Chondrocyte (in vitro differentiated cells): Measurements from ENCODE around the gene PRDM2. TPM values are rescaled to one million over a fixed set of nuclear protein-coding genes. Genes with fewer than 3 reads are reported as not detected.
A peak's percentile ranks its signal among the peaks of the same experiment; 100 is the strongest.
"Not testable (repeated sequence)": the region's sequence is repeated elsewhere in the genome, so short reads cannot be mapped to it uniquely, and the experiment has no call there.

Source experiments
- DNase-seq: peaks from one replicate; pipeline ENCODE4 v3.0.0; 2021; ENCODE audit warnings: mixed read lengths, low spot score
- H3K27ac Mint-ChIP-seq: one replicate; pipeline ENCODE4 v1.8.0; 2021; ENCODE audit warnings: mild to moderate bottlenecking, moderate library complexity, mixed read lengths; ENCODE audit not compliant: unreplicated experiment
- H3K27me3 Mint-ChIP-seq: 2 replicates; pipeline ENCODE4 v1.8.0; 2021; ENCODE audit warnings: low read depth, mixed read lengths
- H3K36me3 Mint-ChIP-seq: 2 replicates; pipeline ENCODE4 v1.8.0; 2021; ENCODE audit warnings: low read depth, mixed read lengths
- H3K4me1 Mint-ChIP-seq: 2 replicates; pipeline ENCODE4 v1.8.0; 2021; ENCODE audit warnings: low read depth, mild to moderate bottlenecking, mixed read lengths
- H3K4me3 Mint-ChIP-seq: one replicate; pipeline ENCODE4 v1.8.0; 2021; ENCODE audit warnings: mild to moderate bottlenecking, moderate library complexity, mixed read lengths; ENCODE audit not compliant: unreplicated experiment
- H3K9me3 Mint-ChIP-seq: 2 replicates; pipeline ENCODE4 v1.8.0; 2021; ENCODE audit warnings: low read depth, mixed read lengths
- total RNA-seq: library from RNA; stranded (reverse); gene quantifications from 3 replicates; pipeline ENCODE4 v1.2.1, GENCODE V29; 2021
- TF ChIP-seq, protein P1 (sequence below): fragments of 200-600 bp; sonication (generic); IDR thresholded peaks from 2 replicates; pipeline ENCODE4 v1.5.0; 2021; ENCODE audit warnings: antibody characterized with exemption, mild to moderate bottlenecking, moderate library complexity

PRDM2 gene
- total RNA-seq, 1 donor from 2014 or later = 36.8 TPM

DNA sequence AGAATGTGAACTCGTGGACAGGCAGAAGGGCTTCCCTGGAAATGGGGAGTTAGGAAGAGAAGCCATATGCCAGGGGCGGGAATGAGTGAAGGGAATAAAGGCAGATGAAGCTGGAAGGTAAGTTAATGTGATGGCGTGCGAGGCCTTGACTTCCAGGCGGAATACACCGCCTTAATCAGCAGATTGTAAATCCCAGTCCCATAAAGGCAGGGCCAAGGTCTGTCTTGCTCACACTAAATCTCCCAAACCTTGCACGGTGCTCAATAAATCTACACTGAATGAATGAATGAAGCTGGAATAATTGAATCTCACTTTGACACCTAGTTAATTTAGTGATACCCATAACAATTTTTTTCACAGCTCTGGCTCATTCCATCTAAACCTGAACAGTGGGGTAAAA lies 16.8 kb upstream of the PRDM2 start:
- Mint-ChIP-seq H3K4me1 (no peaks in the 10 kb centered on the region), H3K4me3 (no peak overlapping the region), H3K36me3 (no peaks in the 10 kb centered on the region)

DNA sequence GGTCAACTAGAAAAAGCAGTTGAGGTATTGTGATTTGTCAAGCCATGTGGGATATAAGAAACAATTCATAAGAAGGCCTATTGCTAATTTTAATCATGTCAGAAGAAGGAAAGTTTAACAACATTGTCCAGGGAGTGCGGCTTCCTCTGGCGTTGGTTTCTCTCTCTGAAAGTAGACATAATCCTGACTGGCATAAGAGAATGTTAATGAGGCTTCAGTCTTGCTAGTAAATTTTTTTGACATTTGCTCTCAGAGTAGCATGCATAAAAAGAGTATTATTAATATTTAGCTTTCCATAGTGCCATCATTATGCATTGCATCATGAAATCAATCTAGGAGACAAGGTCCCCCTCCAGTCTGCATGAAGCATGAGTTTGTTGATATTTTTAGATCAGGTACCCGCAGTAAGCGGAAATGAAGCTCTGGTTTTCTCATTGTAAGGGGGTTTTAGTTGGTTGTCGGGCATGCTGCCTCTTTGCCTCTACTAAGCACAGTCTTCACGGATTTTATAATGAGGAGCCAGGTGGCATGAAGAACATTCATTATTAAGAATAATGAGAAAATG lies 12.8 kb upstream of the PRDM2 start:
- H3K36me3 Mint-ChIP-seq = peaks cover 2% of the 10 kb centered on the region
- H3K4me3 Mint-ChIP-seq = no peak overlapping the region
- TF ChIP-seq, protein P1, sequence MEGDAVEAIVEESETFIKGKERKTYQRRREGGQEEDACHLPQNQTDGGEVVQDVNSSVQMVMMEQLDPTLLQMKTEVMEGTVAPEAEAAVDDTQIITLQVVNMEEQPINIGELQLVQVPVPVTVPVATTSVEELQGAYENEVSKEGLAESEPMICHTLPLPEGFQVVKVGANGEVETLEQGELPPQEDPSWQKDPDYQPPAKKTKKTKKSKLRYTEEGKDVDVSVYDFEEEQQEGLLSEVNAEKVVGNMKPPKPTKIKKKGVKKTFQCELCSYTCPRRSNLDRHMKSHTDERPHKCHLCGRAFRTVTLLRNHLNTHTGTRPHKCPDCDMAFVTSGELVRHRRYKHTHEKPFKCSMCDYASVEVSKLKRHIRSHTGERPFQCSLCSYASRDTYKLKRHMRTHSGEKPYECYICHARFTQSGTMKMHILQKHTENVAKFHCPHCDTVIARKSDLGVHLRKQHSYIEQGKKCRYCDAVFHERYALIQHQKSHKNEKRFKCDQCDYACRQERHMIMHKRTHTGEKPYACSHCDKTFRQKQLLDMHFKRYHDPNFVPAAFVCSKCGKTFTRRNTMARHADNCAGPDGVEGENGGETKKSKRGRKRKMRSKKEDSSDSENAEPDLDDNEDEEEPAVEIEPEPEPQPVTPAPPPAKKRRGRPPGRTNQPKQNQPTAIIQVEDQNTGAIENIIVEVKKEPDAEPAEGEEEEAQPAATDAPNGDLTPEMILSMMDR = no peak
- peaks cover 6% of the 10 kb centered on the region for H3K9me3 Mint-ChIP-seq
- H3K4me1 Mint-ChIP-seq = no peaks in the 10 kb centered on the region
- peaks cover 7% of the 10 kb centered on the region for H3K27me3 Mint-ChIP-seq
- DNase-seq = no peak
- no peak overlapping the region for H3K27ac Mint-ChIP-seq

More for the DNA sequence above, 16.8 kb upstream of the PRDM2 start:
- TF ChIP-seq, protein P1 = no peak
- Mint-ChIP-seq H3K27me3 (peaks cover 10% of the 10 kb centered on the region), H3K9me3 (no peaks in the 10 kb centered on the region), H3K27ac (no peak overlapping the region)
- DNase-seq = no peak

DNA sequence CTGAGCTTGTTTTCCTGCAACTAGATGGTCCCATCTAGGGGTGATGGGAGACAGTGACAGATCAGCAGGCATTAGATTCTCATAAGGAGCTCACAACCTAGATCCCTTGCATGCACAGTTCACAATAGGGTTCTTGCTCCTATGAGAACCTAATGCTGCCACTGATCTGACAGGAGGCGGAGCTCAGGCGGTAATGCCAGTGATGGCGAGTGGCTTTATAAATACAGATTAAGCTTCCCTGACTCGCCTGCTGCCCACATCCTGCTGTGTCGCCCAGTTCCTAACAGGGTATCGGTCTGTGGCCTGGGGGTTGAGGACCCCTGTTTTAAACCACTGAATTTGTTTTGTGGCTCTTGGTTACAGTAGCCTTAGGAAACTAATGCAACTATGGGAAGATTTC lies 6.9 kb upstream of the PRDM2 start:
- not testable (repeated sequence) for H3K27me3 Mint-ChIP-seq, H3K36me3 Mint-ChIP-seq, H3K4me1 Mint-ChIP-seq

DNA sequence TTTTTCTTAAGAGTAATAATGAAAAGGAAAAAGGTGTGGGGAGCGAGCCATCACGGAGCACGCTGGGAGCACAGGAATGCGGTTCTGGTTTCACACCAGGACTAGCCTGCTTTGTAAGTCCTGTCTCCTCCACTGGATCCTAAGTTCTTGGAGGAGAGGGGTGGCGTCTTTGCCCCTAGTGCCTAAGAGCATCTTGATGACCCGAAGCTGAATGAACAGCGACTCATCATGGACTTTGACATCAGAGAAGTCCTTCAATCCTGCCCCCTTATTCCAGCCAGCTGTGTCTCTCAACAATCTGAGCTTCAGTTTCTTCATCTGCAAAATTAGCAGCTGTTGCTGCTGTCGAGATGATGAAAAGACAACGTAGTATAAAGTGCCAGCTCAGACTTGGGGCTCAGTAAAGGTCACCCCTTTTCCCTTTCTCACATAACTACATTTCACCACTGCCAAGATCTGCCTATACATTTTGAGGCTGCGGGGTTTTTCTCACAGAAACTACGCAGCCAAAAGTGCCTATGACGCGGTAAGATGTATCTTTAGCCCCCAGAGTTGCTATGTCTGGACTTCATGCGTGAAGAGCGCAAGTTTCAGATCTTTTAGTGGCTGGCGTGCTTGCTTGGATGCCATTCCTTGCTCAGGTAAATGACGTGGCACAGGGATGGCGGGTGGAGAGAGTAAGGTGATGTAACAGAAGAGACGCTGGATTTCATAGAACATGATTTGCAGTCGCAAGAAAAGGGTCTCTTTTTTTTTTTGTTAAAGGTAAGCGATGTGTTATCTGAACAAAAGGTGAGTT lies 4.9 kb upstream of the PRDM2 start:
- no peak for DNase-seq
- Mint-ChIP-seq H3K27ac (no peak overlapping the region), H3K27me3 (peaks cover 1% of the 10 kb centered on the region), H3K4me1 (peaks cover 6% of the 10 kb centered on the region), H3K9me3 (peaks cover 14% of the 10 kb centered on the region), H3K36me3 (peaks cover 4% of the 10 kb centered on the region), H3K4me3 (no peak overlapping the region)
- TF ChIP-seq, protein P1 = no peak

More for the DNA sequence above, 6.9 kb upstream of the PRDM2 start:
- not testable (repeated sequence) for H3K4me3 Mint-ChIP-seq, H3K27ac Mint-ChIP-seq, DNase-seq
- peaks cover 13% of the 10 kb centered on the region for H3K9me3 Mint-ChIP-seq

DNA sequence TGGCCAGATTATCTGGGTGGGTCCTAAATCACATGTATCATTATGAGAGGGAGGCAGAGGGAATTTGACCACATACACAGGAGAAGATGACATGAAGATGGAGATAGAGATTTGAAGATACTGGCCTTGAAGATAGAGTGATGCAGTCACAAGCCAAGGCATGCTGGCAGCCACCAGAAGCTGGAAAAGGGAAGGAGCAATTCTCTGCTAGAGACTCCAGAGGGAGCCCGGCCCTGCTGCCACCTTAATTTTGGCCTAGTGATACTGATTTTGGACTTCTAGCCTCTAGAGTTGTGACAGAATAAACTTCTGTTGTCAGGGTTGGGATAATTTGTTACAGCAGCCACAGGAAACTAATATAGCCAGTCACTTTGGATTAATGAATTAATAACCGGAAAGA lies 2.2 kb upstream of the PRDM2 start:
- Mint-ChIP-seq H3K27ac (no peak overlapping the region), H3K27me3 (no peaks in the 10 kb centered on the region), H3K4me1 (peaks cover 20% of the 10 kb centered on the region)

More for the DNA sequence above, 2.2 kb upstream of the PRDM2 start:
- Mint-ChIP-seq H3K9me3 (peaks cover 13% of the 10 kb centered on the region), H3K36me3 (peaks cover 5% of the 10 kb centered on the region), H3K4me3 (no peak overlapping the region)
- no peak for DNase-seq
- TF ChIP-seq, protein P1 = peak; percentile 17
